Measurements from ENCODE around the gene PHC2.

GRCh38 chr1:33438364-33439160, 7.7 kb upstream of the PHC2 start:
- TF ChIP-seq, protein P1, sequence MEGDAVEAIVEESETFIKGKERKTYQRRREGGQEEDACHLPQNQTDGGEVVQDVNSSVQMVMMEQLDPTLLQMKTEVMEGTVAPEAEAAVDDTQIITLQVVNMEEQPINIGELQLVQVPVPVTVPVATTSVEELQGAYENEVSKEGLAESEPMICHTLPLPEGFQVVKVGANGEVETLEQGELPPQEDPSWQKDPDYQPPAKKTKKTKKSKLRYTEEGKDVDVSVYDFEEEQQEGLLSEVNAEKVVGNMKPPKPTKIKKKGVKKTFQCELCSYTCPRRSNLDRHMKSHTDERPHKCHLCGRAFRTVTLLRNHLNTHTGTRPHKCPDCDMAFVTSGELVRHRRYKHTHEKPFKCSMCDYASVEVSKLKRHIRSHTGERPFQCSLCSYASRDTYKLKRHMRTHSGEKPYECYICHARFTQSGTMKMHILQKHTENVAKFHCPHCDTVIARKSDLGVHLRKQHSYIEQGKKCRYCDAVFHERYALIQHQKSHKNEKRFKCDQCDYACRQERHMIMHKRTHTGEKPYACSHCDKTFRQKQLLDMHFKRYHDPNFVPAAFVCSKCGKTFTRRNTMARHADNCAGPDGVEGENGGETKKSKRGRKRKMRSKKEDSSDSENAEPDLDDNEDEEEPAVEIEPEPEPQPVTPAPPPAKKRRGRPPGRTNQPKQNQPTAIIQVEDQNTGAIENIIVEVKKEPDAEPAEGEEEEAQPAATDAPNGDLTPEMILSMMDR (IDR thresholded peaks at IDR 0.05) = no peak
- no peak for TF ChIP-seq POLR2A (IDR thresholded peaks at IDR 0.05)
